HT1080 (cell line): Measurements from ENCODE around the gene GSAP. TPM values are rescaled to one million over a fixed set of nuclear protein-coding genes. Genes with fewer than 3 reads are reported as not detected.

ENCODE experiments used
- DNase-seq: peaks from one replicate; pipeline ENCODE4 v3.0.0-alpha.2; 2015; ENCODE audit warnings: low read depth
- total RNA-seq: library from RNA; depleted of rRNA; stranded (reverse); fragments of >200 nt; shearing (Covaris generic); gene quantifications from 2 replicates; pipeline ENCODE4 v1.2.3, GENCODE V29; 2014

The GSAP gene
- total RNA-seq, 1 experiment from 2014 or later = 1.5 TPM

GRCh38 chr7:77409005-77409738 lies 7.0 kb downstream of the GSAP start:
- peak; percentile 83 for DNase-seq

GRCh38 chr7:77407906-77408305 lies 8.2 kb downstream of the GSAP start:
- DNase-seq = no peak

GRCh38 chr7:77406421-77406820 lies 9.7 kb downstream of the GSAP start:
- DNase-seq = no peak

- no peak for DNase-seq
Measured at GRCh38 chr7:77404641-77405040, 11.5 kb downstream of the GSAP start.

- no peak for DNase-seq
Measured at GRCh38 chr7:77403957-77404356, 12.2 kb downstream of the GSAP start.

GRCh38 chr7:77402818-77403217 lies 13.3 kb downstream of the GSAP start:
- DNase-seq = no peak

- DNase-seq = no peak
Measured at GRCh38 chr7:77401002-77401401, 15.1 kb downstream of the GSAP start.

GRCh38 chr7:77399816-77400215 lies 16.3 kb downstream of the GSAP start:
- no peak for DNase-seq

GRCh38 chr7:77396894-77397547 lies 19.1 kb downstream of the GSAP start:
- DNase-seq = no peak

GRCh38 chr7:77395626-77396025 lies 20.5 kb downstream of the GSAP start:
- DNase-seq = no peak

GRCh38 chr7:77393954-77394353 lies 22.2 kb downstream of the GSAP start:
- DNase-seq = no peak

GRCh38 chr7:77393261-77393660 lies 22.9 kb downstream of the GSAP start:
- peak; percentile 88 for DNase-seq

GRCh38 chr7:77391230-77391629 lies 24.9 kb downstream of the GSAP start:
- no peak for DNase-seq

- DNase-seq = no peak
Measured at GRCh38 chr7:77388055-77388641, 28.0 kb downstream of the GSAP start.

GRCh38 chr7:77386165-77386822 lies 29.9 kb downstream of the GSAP start:
- DNase-seq = no peak

- peak; percentile 38 for DNase-seq
Measured at GRCh38 chr7:77383333-77383740, 32.8 kb downstream of the GSAP start.

- no peak for DNase-seq
Measured at GRCh38 chr7:77382532-77382931, 33.6 kb downstream of the GSAP start.

- DNase-seq = no peak
Measured at GRCh38 chr7:77378584-77378983, 37.6 kb downstream of the GSAP start.

GRCh38 chr7:77370606-77371005 lies 45.5 kb downstream of the GSAP start:
- DNase-seq = no peak

GRCh38 chr7:77368974-77369373 lies 47.2 kb downstream of the GSAP start:
- DNase-seq = no peak

GRCh38 chr7:77367976-77368375 lies 48.2 kb downstream of the GSAP start:
- no peak for DNase-seq

GRCh38 chr7:77362905-77363304 lies 53.2 kb downstream of the GSAP start:
- no peak for DNase-seq
